Fibroblast of lung (primary cell): ENCODE results near the gene CHI3L1. TPM values are rescaled to one million over a fixed set of nuclear protein-coding genes. Genes with fewer than 3 reads are reported as not detected.

Experiments
- DNase-seq, 2 donors: peaks; one replicate each; pipeline versions ENCODE4 v3.0.0 to v3.0.0-alpha.2; 2010; ENCODE audit warnings: low read depth in 2 of 2
- H2AFZ ChIP-seq: 2 replicates; pipeline ENCODE4 v1.5.1; 2012; ENCODE audit warnings: low read length, control low read depth, inconsistent platforms
- H3K27ac ChIP-seq: 2 replicates; pipeline ENCODE4 v1.5.1; 2011; ENCODE audit warnings: low read length, control low read depth; ENCODE audit not compliant: insufficient read depth
- H3K27me3 ChIP-seq: 2 replicates; pipeline ENCODE4 v1.5.1; 2011; ENCODE audit warnings: mild to moderate bottlenecking, low read length; ENCODE audit not compliant: control insufficient read depth, insufficient read depth
- H3K36me3 ChIP-seq: 2 replicates; pipeline ENCODE4 v1.5.1; 2011; ENCODE audit warnings: low read length; ENCODE audit not compliant: control insufficient read depth, insufficient read depth
- H3K4me1 ChIP-seq: 2 replicates; pipeline ENCODE4 v1.5.1; 2011; ENCODE audit warnings: low read length; ENCODE audit not compliant: control insufficient read depth, insufficient read depth; ENCODE audit errors: extremely low read depth
- H3K4me2 ChIP-seq: 2 replicates; pipeline ENCODE4 v1.5.1; 2011; ENCODE audit warnings: low read length, control low read depth; ENCODE audit not compliant: insufficient read depth; ENCODE audit errors: extremely low read depth
- H3K4me3 ChIP-seq, 4 experiments: fragments of 200-600 bp in 1 of 4; sonication (generic) in 1 of 4; replicated peaks in 1 of 4; 2 replicates each; pipeline ENCODE4 v1.5.1; 2011 to 2016; ENCODE audit warnings: low read length in 4 of 4, low read depth in 3 of 4, mild to moderate bottlenecking in 3 of 4, control low read depth in 2 of 4, inconsistent platforms in 1 of 4, mixed read lengths in 1 of 4; ENCODE audit not compliant: insufficient read depth in 1 of 4; ENCODE audit errors: control extremely low read depth in 1 of 4
- H3K79me2 ChIP-seq: 2 replicates; pipeline ENCODE4 v1.5.1; 2012; ENCODE audit warnings: mild to moderate bottlenecking, low read length, inconsistent platforms; ENCODE audit not compliant: control insufficient read depth, insufficient read depth
- H3K9ac ChIP-seq: 2 replicates; pipeline ENCODE4 v1.5.1; 2011; ENCODE audit warnings: mild to moderate bottlenecking, low read length, control low read depth; ENCODE audit not compliant: insufficient read depth
- H3K9me3 ChIP-seq: 2 replicates; pipeline ENCODE4 v1.5.1; 2012; ENCODE audit warnings: low read depth, low read length; ENCODE audit not compliant: control insufficient read depth, insufficient read depth
- H4K20me1 ChIP-seq: 2 replicates; pipeline ENCODE4 v1.5.1; 2011; ENCODE audit warnings: low read length; ENCODE audit not compliant: control insufficient read depth, insufficient read depth; ENCODE audit errors: extremely low read depth
- CTCF ChIP-seq, 2 donors: IDR thresholded peaks in 1 of 2; conservative IDR thresholded peaks in 1 of 2; 1 replicate in 1 of 2; 2 replicates in 1 of 2; pipeline ENCODE4 v1.5.1; 2011 to 2012; ENCODE audit warnings: low read length in 2 of 2, control low read depth in 1 of 2, inconsistent platforms in 1 of 2, low read depth in 1 of 2, mild to moderate bottlenecking in 1 of 2
- EZH2 ChIP-seq: IDR thresholded peaks from 2 replicates; pipeline ENCODE4 v1.5.1; 2012; ENCODE audit warnings: low read length, control low read depth, mild to moderate bottlenecking; ENCODE audit errors: missing control alignments
- polyA plus RNA-seq, 2 donors: library from polyadenylated mRNA; depleted of rRNA in 1 of 2; stranded (reverse) in 1 of 2; unstranded in 1 of 2; fragments of >200 nt; gene quantifications; 2 replicates each; pipeline ENCODE4 v1.2.1, GENCODE V29; 2011 to 2012; ENCODE audit warnings: missing spikeins in 1 of 2
- total RNA-seq: library from RNA; depleted of rRNA; stranded (reverse); fragments of >200 nt; gene quantifications from 2 replicates; pipeline ENCODE4 v1.2.1, GENCODE V29; 2014

CHI3L1 gene
- total and polyA plus RNA-seq, 2 donors (not counting 1 experiment from before 2014, with no cell fraction given), result 3.0 to 42.8 TPM

- Histone ChIP-seq H3K79me2 (no peaks in the 10 kb centered on the region), H3K4me1 (no peaks in the 10 kb centered on the region), H3K4me2 (no peak overlapping the region), H4K20me1 (no peaks in the 10 kb centered on the region), H3K9ac (no peak overlapping the region), H2AFZ (no peak overlapping the region), H3K4me3 (no peak overlapping the region), H3K9me3 (no peaks in the 10 kb centered on the region), H3K27ac (no peak overlapping the region), H3K27me3 (peaks cover 4% of the 10 kb centered on the region), H3K36me3 (no peaks in the 10 kb centered on the region)
- DNase-seq, result no peak
- TF ChIP-seq CTCF (conservative IDR thresholded peaks at IDR 0.05 in 1 of 2, IDR thresholded peaks at IDR 0.05 in 1 of 2; ENCODE audit: low read depth in 1 of 2, low read length in 2 of 2) (no peak), EZH2 (no peak)
Measured at GRCh38 chr1:203215573-203215972, 29.1 kb upstream of the CHI3L1 start.

- DNase-seq, result no peak
- no peak overlapping the region for H3K4me3 ChIP-seq
Measured at GRCh38 chr1:203214871-203215270, 28.4 kb upstream of the CHI3L1 start.

GRCh38 chr1:203213126-203213525 lies 26.6 kb upstream of the CHI3L1 start:
- H2AFZ ChIP-seq, result no peak overlapping the region
- no peaks in the 10 kb centered on the region for H4K20me1 ChIP-seq
- no peak overlapping the region for H3K27ac ChIP-seq
- H3K36me3 ChIP-seq, result no peaks in the 10 kb centered on the region
- H3K79me2 ChIP-seq, result no peaks in the 10 kb centered on the region
- TF ChIP-seq EZH2, result no peak
- TF ChIP-seq CTCF (conservative IDR thresholded peaks at IDR 0.05 in 1 of 2, IDR thresholded peaks at IDR 0.05 in 1 of 2; ENCODE audit: low read depth in 1 of 2, low read length in 2 of 2), result no peak
- H3K4me3 ChIP-seq, result no peak overlapping the region
- H3K9me3 ChIP-seq, result no peaks in the 10 kb centered on the region
- no peaks in the 10 kb centered on the region for H3K4me1 ChIP-seq
- H3K4me2 ChIP-seq, result no peak overlapping the region
- DNase-seq, result no peak
- H3K27me3 ChIP-seq, result peaks cover 4% of the 10 kb centered on the region
- H3K9ac ChIP-seq, result no peak overlapping the region

More at GRCh38 chr1:203214871-203215270, 28.4 kb upstream of the CHI3L1 start:
- Histone ChIP-seq H3K9me3 (no peaks in the 10 kb centered on the region), H4K20me1 (no peaks in the 10 kb centered on the region), H3K27ac (no peak overlapping the region), H3K4me2 (no peak overlapping the region), H3K9ac (no peak overlapping the region), H3K4me1 (no peaks in the 10 kb centered on the region), H3K27me3 (peaks cover 4% of the 10 kb centered on the region), H2AFZ (no peak overlapping the region), H3K36me3 (no peaks in the 10 kb centered on the region), H3K79me2 (no peaks in the 10 kb centered on the region)
- no peak for TF ChIP-seq EZH2
- no peak for TF ChIP-seq CTCF (conservative IDR thresholded peaks at IDR 0.05 in 1 of 2, IDR thresholded peaks at IDR 0.05 in 1 of 2; ENCODE audit: low read depth in 1 of 2, low read length in 2 of 2)
